Measurements from ENCODE around the gene APOL4.

APOL4 gene

DNA sequence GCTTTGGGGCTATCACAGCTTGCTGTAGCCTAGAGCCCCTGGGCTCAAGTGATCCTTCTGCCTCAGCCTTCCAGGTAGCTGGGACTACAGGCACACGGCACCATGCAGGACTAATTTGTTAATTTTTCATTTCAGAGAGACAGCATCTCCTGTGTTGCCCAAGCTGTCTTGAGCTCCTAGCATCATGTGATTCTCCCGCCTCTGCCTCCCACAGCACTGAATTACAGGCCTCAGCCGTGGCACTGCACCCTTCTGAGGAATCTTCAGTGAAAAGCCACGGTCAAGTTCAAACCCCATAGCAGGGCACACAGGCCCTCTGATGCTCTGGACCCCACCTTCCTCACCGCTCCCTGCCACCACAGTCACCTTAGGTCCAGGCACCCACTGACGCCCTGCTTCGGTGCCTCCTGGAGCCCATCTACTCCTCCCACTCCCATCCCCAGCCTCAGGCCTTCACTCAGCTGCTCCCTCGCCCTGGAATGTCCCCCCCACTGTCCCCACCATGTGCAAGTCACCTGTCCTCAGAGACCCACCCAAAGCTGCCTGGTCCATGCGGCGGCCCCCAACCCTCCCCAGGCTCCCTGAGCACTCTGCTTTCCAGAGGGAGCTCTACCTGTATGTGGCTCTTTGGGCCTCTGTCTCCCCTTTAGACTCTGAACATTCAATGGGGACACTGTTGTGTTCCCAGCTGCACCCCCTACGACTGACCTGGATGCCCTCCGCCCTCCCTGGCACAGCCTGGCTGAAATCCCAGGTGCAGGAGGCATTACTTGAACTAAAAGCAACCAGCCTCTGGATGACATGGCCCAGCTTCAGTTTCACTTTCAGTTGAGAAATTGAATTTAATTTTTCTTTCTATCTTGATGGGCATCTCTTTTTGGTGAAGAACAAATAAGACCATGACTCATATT lies 36.1 kb upstream of the APOL4 start:
- POLR2A ChIA-PET (ENCODE audit: low non-redundant PET), result no interaction called here
- TF ChIP-seq, protein P1, sequence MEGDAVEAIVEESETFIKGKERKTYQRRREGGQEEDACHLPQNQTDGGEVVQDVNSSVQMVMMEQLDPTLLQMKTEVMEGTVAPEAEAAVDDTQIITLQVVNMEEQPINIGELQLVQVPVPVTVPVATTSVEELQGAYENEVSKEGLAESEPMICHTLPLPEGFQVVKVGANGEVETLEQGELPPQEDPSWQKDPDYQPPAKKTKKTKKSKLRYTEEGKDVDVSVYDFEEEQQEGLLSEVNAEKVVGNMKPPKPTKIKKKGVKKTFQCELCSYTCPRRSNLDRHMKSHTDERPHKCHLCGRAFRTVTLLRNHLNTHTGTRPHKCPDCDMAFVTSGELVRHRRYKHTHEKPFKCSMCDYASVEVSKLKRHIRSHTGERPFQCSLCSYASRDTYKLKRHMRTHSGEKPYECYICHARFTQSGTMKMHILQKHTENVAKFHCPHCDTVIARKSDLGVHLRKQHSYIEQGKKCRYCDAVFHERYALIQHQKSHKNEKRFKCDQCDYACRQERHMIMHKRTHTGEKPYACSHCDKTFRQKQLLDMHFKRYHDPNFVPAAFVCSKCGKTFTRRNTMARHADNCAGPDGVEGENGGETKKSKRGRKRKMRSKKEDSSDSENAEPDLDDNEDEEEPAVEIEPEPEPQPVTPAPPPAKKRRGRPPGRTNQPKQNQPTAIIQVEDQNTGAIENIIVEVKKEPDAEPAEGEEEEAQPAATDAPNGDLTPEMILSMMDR (conservative IDR thresholded peaks at IDR 0.05; ENCODE audit: low read depth), result no peak
- H3K27ac ChIP-seq, result peak overlapping the region; percentile 89
- CTCF ChIA-PET, result interaction anchor here (0.7 kb wide), 1 partner anchor 35 kb away, joined by 3 read pairs; no protein-coding TSS in a partner anchor
- DNase-seq (ENCODE audit: low spot score), result no peak

DNA sequence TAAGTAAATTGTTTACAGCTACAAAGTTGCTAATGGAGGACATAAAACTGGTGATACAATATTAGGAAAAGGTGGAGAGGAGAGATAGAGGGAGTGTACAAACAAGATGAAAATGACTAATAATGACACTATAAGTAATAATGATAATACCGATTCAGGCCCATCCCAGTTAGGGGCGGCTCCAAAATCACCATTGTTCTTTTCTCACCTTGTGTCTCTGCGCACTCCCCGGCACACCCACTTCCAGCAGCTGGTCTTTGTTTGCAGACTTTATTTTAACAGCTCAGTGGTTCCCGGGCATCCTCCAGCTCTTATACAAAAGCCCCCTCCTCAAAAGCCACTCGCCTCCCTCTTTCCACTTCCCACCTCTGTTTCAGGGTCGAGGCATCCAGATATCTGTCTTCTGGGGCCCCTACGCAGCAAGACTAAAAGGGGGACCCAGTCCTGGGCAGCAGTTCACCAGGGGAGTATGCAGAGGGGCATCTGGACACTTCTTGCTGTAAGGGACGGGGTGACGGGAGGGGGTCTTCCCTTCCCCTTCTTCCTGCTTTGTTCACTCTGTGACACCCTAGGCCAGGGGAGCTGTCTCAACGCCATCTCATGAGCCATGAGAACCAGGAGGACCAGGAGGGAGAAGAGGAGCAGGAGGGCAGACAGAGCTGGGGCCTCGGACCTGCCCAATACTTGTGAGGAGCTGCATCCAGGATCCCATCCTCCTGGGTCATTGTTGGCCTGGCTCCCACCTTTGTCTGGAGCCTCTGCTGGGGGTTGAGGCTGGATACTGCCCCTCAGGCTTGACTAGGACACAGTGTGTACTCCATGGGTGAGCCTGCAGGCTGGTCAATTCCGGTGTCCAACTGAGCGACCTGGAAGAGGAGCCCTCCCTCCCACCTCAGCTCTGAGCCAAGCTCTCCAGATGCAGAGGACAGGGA lies 35.0 kb upstream of the APOL4 start:
- no peak for DNase-seq (ENCODE audit: low spot score)
- ChIA-PET CTCF (interaction anchor here (0.6 kb wide), 2 partner anchors 14 to 665 kb away, joined by 3 to 4 read pairs; no protein-coding TSS in a partner anchor), POLR2A (ENCODE audit: low non-redundant PET) (no interaction called here)
- peak overlapping the region; percentile 89 for H3K27ac ChIP-seq
- TF ChIP-seq, protein P1 (conservative IDR thresholded peaks at IDR 0.05; ENCODE audit: low read depth), result no peak

DNA sequence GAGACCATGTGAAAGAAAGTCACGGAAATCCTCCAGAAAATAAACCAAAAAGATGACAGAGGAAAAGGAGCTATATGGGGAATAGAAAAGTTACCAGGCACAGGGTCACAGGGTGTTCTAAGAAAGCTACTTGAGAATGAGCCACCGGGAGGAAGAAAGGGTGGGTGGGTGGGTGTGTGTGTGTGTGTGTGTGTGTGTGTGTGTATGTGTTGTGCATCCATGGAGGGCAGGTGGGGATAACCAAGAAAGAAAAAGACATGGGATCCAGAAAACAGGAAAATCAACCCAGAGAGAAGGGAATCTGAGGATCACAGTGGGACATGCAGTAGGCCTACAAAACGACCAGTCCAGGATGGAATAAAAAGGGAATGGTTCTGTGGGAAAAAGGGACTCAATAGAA lies 34.0 kb upstream of the APOL4 start:
- no peak for DNase-seq (ENCODE audit: low spot score)
- ChIA-PET CTCF (no interaction called here), POLR2A (ENCODE audit: low non-redundant PET) (no interaction called here)
- no peak overlapping the region for H3K27ac ChIP-seq
- TF ChIP-seq, protein P1 (conservative IDR thresholded peaks at IDR 0.05; ENCODE audit: low read depth), result no peak

DNA sequence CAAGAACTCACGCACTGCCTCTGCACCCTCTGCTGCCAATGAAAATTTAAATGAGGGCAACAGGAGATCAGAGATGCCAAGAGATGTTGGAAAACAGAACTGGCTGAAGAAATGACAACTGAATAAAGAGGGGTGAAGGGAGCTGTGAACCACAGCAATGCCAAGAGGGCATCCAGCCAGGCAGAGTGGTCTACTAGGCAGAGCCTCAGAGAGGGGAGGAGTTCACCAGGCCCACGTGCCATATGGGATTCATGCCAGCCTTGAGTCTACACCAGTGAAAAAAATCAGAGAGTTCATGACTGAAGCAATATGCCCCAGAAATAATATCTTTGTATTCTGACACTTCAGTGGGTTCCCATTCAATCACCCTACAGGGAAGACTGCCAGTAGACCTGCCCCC lies 33.3 kb upstream of the APOL4 start:
- CTCF ChIA-PET, result no interaction called here
- POLR2A ChIA-PET (ENCODE audit: low non-redundant PET), result no interaction called here
- no peak overlapping the region for H3K27ac ChIP-seq
- no peak for DNase-seq (ENCODE audit: low spot score)
- TF ChIP-seq, protein P1 (conservative IDR thresholded peaks at IDR 0.05; ENCODE audit: low read depth), result no peak

DNA sequence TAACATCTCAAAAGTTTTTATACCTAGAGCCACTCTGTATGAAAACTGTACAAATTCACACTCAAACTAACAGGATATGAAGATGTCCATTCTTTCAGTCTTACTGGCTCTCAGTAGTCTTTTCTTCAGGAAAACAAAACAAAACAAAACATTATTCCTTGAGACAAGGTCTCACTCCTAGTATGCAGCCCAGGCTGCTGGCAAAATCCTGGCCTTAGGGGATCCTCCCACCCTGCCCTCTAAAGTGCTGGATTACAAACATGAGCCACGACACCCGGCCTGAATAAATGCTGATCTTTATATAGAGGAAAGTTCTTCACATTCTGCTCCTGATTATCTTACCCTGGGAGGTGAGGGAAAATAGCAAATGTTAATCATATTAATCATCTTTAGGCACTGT lies 32.6 kb upstream of the APOL4 start:
- ChIA-PET POLR2A (ENCODE audit: low non-redundant PET) (no interaction called here), CTCF (no interaction called here)

DNA sequence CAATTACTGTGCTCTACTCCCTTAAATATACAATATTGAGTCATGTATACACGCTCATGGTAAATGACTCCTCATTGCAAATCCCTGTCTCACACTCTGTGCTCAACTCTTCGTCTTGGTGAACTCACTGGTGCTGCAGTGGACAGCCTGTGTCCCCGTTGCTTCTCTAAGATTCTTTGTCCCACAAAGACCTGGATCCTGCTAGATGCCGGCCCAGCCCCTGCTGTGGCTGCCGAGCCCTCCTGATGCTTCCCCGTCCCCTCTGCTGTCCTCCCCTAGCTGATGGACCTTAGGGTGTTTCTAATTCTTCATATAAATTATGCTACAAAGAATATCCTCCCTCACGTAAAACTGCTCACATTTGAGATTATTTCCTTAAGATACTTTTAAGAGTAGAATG lies 32.2 kb upstream of the APOL4 start:
- TF ChIP-seq, protein P1 (conservative IDR thresholded peaks at IDR 0.05; ENCODE audit: low read depth), result no peak
- CTCF ChIA-PET, result no interaction called here
- POLR2A ChIA-PET (ENCODE audit: low non-redundant PET), result no interaction called here
- no peak overlapping the region for H3K27ac ChIP-seq
- DNase-seq (ENCODE audit: low spot score), result no peak

More for the DNA sequence above, 32.6 kb upstream of the APOL4 start:
- no peak for DNase-seq (ENCODE audit: low spot score)
- no peak overlapping the region for H3K27ac ChIP-seq
- TF ChIP-seq, protein P1 (conservative IDR thresholded peaks at IDR 0.05; ENCODE audit: low read depth), result no peak

All from RWPE1 (cell line).